ENCODE results near the gene PEF1. TPM values are rescaled to one million over a fixed set of nuclear protein-coding genes. Genes with fewer than 3 reads are reported as not detected.

PEF1 gene
- total RNA-seq, 1 donor from 2014 or later = 42.8 TPM

DNA sequence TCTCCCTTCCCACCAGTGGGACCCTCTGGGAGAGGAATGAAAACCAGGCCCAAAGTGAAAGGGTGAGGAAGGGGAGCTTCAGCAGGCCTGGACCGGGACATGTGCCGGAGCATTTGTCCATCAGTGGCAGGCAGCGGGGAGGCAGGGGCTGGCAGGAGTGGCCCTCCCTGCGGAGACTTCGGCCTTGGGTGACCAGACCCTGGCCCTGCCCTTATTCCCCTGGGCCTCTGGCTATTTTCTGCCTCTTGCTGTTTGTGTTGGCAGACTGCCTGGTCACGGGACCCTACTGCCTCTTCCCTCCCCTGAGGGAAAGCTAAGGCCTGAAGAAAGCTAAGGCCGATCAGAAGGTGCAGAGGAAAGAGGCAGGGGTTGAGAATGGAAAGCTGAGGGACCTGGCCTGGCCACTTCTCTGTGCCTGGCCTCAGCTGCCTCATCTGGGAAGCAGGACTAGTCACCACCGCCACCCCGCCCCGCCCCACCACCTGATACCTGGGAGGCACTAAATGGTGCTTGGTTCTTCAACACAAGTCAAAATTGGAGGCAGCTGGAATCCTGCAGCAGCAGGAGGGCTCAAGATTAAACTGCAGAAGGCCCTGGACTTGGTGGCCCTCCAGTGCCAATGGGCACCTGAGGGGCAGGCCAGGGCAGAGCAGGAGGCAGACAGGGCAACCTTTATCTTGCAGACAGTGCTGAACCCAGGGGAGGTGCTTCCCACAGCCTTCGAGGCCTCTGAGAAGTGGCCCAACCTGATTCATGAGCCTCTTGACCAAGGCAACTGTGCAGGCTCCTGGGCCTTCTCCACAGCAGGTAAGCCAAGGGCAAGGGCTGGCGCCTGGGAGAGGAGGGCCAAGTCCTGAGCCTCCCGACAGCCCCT lies 60.4 kb downstream of the PEF1 start:
- Mint-ChIP-seq H3K4me1 (ENCODE audit: low read depth) (peaks cover 1% of the 10 kb centered on the region), H3K36me3 (ENCODE audit: insufficient read depth) (no peaks in the 10 kb centered on the region), H3K9me3 (ENCODE audit: low read depth) (no peaks in the 10 kb centered on the region), H3K4me3 (ENCODE audit: low read depth) (no peak overlapping the region), H3K27ac (no peak overlapping the region), H3K27me3 (peaks cover 21% of the 10 kb centered on the region)
- no peak for DNase-seq (ENCODE audit: low spot score, unreplicated experiment)
- no peak for TF ChIP-seq CTCF (IDR thresholded peaks at IDR 0.05; ENCODE audit: unreplicated experiment)

DNA sequence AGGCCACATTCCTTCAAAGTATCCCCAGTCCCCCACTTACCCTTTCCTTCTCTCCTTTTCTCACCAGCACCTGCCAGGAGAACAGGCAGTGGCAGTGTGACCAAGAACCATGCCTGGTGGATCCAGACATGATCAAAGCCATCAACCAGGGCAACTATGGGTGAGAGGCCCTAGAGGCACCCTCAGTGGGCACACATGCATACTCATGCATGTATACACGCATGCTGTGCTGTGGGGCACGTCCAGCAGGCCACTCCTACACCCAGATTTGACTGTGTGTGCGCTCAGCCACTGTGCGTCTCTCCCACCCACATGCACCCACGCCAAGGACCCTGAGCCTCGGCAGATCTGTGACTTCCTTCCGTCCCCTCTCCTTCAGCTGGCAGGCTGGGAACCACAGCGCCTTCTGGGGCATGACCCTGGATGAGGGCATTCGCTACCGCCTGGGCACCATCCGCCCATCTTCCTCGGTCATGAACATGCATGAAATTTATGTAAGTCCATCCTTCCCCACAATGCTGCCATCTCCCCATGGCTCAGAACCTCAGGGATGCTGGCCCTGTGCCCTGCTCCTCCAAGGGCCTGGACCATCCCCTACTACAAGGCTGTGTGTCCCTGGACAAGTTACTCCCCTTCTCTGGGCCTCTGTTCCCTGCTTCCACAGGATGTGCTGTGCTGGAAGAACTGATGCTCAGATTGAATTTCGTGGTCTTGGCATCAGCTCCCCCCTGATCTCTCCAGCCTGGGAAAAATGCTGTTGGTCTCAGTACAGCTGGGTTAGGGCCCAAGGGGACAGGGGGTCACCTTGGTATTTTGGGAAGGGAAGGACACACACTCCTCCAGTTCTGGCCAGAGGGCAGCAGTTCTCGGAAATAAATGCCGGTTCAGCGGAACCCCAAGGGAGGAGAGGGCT lies 61.3 kb downstream of the PEF1 start:
- H3K4me3 Mint-ChIP-seq (ENCODE audit: low read depth) = no peak overlapping the region
- no peaks in the 10 kb centered on the region for H3K36me3 Mint-ChIP-seq (ENCODE audit: insufficient read depth)
- peaks cover 18% of the 10 kb centered on the region for H3K27me3 Mint-ChIP-seq
- no peak overlapping the region for H3K27ac Mint-ChIP-seq
- TF ChIP-seq CTCF (IDR thresholded peaks at IDR 0.05; ENCODE audit: unreplicated experiment) = no peak
- H3K9me3 Mint-ChIP-seq (ENCODE audit: low read depth) = no peaks in the 10 kb centered on the region
- no peak for DNase-seq (ENCODE audit: low spot score, unreplicated experiment)
- H3K4me1 Mint-ChIP-seq (ENCODE audit: low read depth) = peaks cover 1% of the 10 kb centered on the region

- Mint-ChIP-seq H3K36me3 (ENCODE audit: insufficient read depth) (no peaks in the 10 kb centered on the region), H3K4me1 (ENCODE audit: low read depth) (peaks cover 1% of the 10 kb centered on the region), H3K27ac (no peak overlapping the region), H3K9me3 (ENCODE audit: low read depth) (no peaks in the 10 kb centered on the region), H3K27me3 (peaks cover 14% of the 10 kb centered on the region), H3K4me3 (ENCODE audit: low read depth) (no peak overlapping the region)
- no peak for TF ChIP-seq CTCF (IDR thresholded peaks at IDR 0.05; ENCODE audit: unreplicated experiment)
- DNase-seq (ENCODE audit: low spot score, unreplicated experiment) = no peak
Measured at GRCh38 chr1:31581821-31582810, 62.6 kb downstream of the PEF1 start.

DNA sequence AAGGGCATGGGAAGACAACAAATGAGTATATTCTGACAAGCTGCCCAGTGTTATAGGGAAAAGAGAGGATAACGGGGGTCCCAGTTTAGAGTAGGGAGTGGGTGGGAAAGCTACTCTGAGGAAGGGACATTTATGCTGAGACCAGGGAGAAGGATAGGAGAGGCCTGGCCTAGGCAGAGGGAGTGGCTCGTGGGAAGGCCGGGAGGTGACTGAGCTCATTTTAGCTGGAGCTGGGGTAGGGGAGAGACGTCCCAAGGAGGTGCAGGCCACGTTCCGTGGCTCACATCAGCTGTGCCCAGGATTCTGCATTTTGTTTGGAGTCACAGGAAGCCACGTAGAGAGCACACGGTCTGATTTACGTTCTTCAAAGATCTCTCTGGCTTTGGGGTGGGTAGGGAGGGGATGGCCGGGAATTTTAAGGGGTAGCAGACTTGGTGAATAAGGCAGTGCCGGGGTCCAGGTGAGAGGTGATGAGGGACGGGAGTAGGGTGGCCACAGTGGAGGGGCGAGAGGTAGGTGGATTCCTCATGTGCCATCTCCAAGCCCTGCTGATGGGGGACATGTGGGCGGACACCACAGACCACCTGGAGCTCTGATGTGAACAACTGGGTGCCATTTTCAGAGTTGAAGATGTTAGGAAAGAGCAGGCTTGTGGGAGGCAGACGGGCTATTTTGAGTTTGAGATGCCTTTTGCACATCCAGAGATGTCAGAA lies 63.6 kb downstream of the PEF1 start:
- no peaks in the 10 kb centered on the region for H3K36me3 Mint-ChIP-seq (ENCODE audit: insufficient read depth)
- peaks cover 14% of the 10 kb centered on the region for H3K27me3 Mint-ChIP-seq
- TF ChIP-seq CTCF (IDR thresholded peaks at IDR 0.05; ENCODE audit: unreplicated experiment) = no peak
- H3K4me3 Mint-ChIP-seq (ENCODE audit: low read depth) = no peak overlapping the region
- no peak overlapping the region for H3K27ac Mint-ChIP-seq
- no peak for DNase-seq (ENCODE audit: low spot score, unreplicated experiment)
- no peaks in the 10 kb centered on the region for H3K9me3 Mint-ChIP-seq (ENCODE audit: low read depth)
- H3K4me1 Mint-ChIP-seq (ENCODE audit: low read depth) = peaks cover 7% of the 10 kb centered on the region

Measured in progenitor cell of endocrine pancreas (in vitro differentiated cells).